HepG2 (cell line): ENCODE results near the gene KCTD18. TPM values are rescaled to one million over a fixed set of nuclear protein-coding genes. Genes with fewer than 3 reads are reported as not detected.
A peak's percentile ranks its signal among the peaks of the same experiment; 100 is the strongest.

ENCODE experiments used
- ARID2 ChIP-seq: sonication (generic); formaldehyde crosslinking; IDR thresholded peaks from 2 replicates; pipeline ENCODE4 v1.8.1; 2022; ENCODE audit warnings: mild to moderate bottlenecking, missing genetic modification reagents, borderline replicate concordance
- BRF2 ChIP-seq: sonication (generic); formaldehyde crosslinking; IDR thresholded peaks from 2 replicates; pipeline ENCODE4 v1.8.1; 2022; ENCODE audit warnings: mild to moderate bottlenecking, missing genetic modification reagents
- CEBPB ChIP-seq: IDR thresholded peaks from 2 replicates; pipeline ENCODE4 v1.6.1; 2011; ENCODE audit warnings: low read depth, low read length, improper control_type of control experiment, borderline replicate concordance
- CERS6 ChIP-seq: sonication (generic); formaldehyde crosslinking; IDR thresholded peaks from 2 replicates; pipeline ENCODE4 v1.5.0; 2020; ENCODE audit warnings: missing genetic modification reagents
- GTF2F1 ChIP-seq: fragments of 150-350 bp; IDR thresholded peaks from 2 replicates; pipeline ENCODE4 v1.6.1; 2014; ENCODE audit warnings: low read length
- HDAC1 ChIP-seq: sonication (generic); formaldehyde crosslinking; IDR thresholded peaks from 2 replicates; pipeline ENCODE4 v1.5.1; 2020; ENCODE audit warnings: mild to moderate bottlenecking, missing genetic modification reagents
- IKZF1 ChIP-seq: fragments of 450-650 bp; IDR thresholded peaks from 2 replicates; pipeline ENCODE4 v1.7.1; 2016
- PAX8 ChIP-seq: sonication (generic); formaldehyde crosslinking; IDR thresholded peaks from 2 replicates; pipeline ENCODE4 v1.8.0; 2022; ENCODE audit warnings: mild to moderate bottlenecking, missing genetic modification reagents, borderline replicate concordance
- PLRG1 ChIP-seq: fragments of 450-650 bp; conservative IDR thresholded peaks from 2 replicates; pipeline ENCODE4 v1.6.1; 2016
- SALL1 ChIP-seq: sonication (generic); formaldehyde crosslinking; IDR thresholded peaks from 2 replicates; pipeline ENCODE4 v1.8.0; 2022; ENCODE audit warnings: mild to moderate bottlenecking, missing genetic modification reagents
- SOX6 ChIP-seq, 2 experiments: fragments of 450-650 bp in 1 of 2; sonication (generic) in 1 of 2; formaldehyde crosslinking in 1 of 2; IDR thresholded peaks; 2 replicates each; pipeline versions ENCODE4 v1.4.0 to v1.6.1; 2017 to 2020; ENCODE audit warnings: antibody characterized with exemption in 1 of 2, mild to moderate bottlenecking in 1 of 2, missing genetic modification reagents in 1 of 2
- SP2 ChIP-seq: sonication (generic); formaldehyde crosslinking; IDR thresholded peaks from 2 replicates; pipeline ENCODE4 v1.5.1; 2020; ENCODE audit warnings: mild to moderate bottlenecking, missing genetic modification reagents
- SP5 ChIP-seq: IDR thresholded peaks from 2 replicates; pipeline ENCODE4 v1.6.1; 2016; ENCODE audit warnings: low read depth, borderline replicate concordance
- XBP1 ChIP-seq: sonication (generic); formaldehyde crosslinking; IDR thresholded peaks from 2 replicates; pipeline ENCODE4 v1.5.0; 2020; ENCODE audit warnings: missing genetic modification reagents
- ZNF256 ChIP-seq: sonication (generic); formaldehyde crosslinking; conservative IDR thresholded peaks from 2 replicates; pipeline ENCODE4 v1.4.0; 2020; ENCODE audit warnings: missing genetic modification reagents
- ZNF660 ChIP-seq: sonication (generic); formaldehyde crosslinking; IDR thresholded peaks from 2 replicates; pipeline ENCODE4 v1.5.1; 2020; ENCODE audit warnings: mild to moderate bottlenecking, low read depth, missing genetic modification reagents, borderline replicate concordance
- ZNF737 ChIP-seq: sonication (generic); formaldehyde crosslinking; IDR thresholded peaks from 2 replicates; pipeline ENCODE4 v1.5.0; 2020; ENCODE audit warnings: missing genetic modification reagents, mild to moderate bottlenecking, borderline replicate concordance
- ZNF740 ChIP-seq: sonication (generic); formaldehyde crosslinking; IDR thresholded peaks from 2 replicates; pipeline ENCODE4 v1.4.0; 2020; ENCODE audit warnings: missing genetic modification reagents
- ZZZ3 ChIP-seq: sonication (generic); formaldehyde crosslinking; IDR thresholded peaks from 2 replicates; pipeline ENCODE4 v1.4.0; 2020; ENCODE audit warnings: missing genetic modification reagents, mild to moderate bottlenecking, borderline replicate concordance
- polyA plus RNA-seq, 8 experiments: library from polyadenylated mRNA; depleted of rRNA in 3 of 8; stranded (reverse) in 7 of 8; unstranded in 1 of 8; fragments of >200 nt; fragmentation: Illumina TruSeq in 4 of 8; extraction: Trizol in 4 of 8; gene quantifications; 2 replicates each; pipeline versions ENCODE4 v1.2.1 to v1.2.3, GENCODE V29; 2011 to 2016; ENCODE audit warnings: low read depth in 4 of 8, missing spikeins in 1 of 8, mixed read lengths in 1 of 8; ENCODE audit not compliant: insufficient read depth in 1 of 8
- total RNA-seq, 5 experiments: library from RNA; depleted of rRNA; stranded (reverse); fragments of >200 nt; fragmentation: Illumina TruSeq; extraction: Trizol; gene quantifications; 2 replicates each; pipeline ENCODE4 v1.2.3, GENCODE V29; 2016; ENCODE audit warnings: low read depth in 1 of 5
- TF ChIP-seq, protein P1 (sequence below): sonication (generic); formaldehyde crosslinking; IDR thresholded peaks from 2 replicates; pipeline ENCODE4 v1.4.0; 2020; ENCODE audit warnings: missing genetic modification reagents, borderline replicate concordance
- TF ChIP-seq, protein P2 (sequence below): sonication (generic); formaldehyde crosslinking; conservative IDR thresholded peaks from 2 replicates; pipeline ENCODE4 v1.8.0; 2022; ENCODE audit warnings: missing genetic modification reagents

Gene KCTD18
- total and polyA plus RNA-seq, 2 of the 13 experiments (the other 11 are each of a cell fraction or from before 2014, with no cell fraction given) = 2.2 to 7.1 TPM

GRCh38 chr2:200483729-200484198 is 26.1 kb downstream of the KCTD18 start (continued):
- TF ChIP-seq ARID2 (no peak), HDAC1 (CRISPR knock-in tag) (no peak), IKZF1 (no peak), BRF2 (no peak), PLRG1 (no peak), PAX8 (CRISPR knock-in tag) (no peak), ZZZ3 (no peak), CERS6 (CRISPR knock-in tag) (no peak), XBP1 (CRISPR knock-in tag) (no peak), SP5 (0 out of 2 replicates have a peak, but pooled peaks have one; percentile 44), ZNF737 (CRISPR knock-in tag) (no peak), GTF2F1 (no peak), SALL1 (CRISPR knock-in tag) (peak; percentile 51; the same call in 1 of the 2 replicates), ZNF660 (no peak), SP2 (CRISPR knock-in tag) (no peak), ZNF256 (no peak), CEBPB (peak; percentile 83), ZNF740 (CRISPR knock-in tag) (no peak), SOX6 (IDR thresholded peaks at IDR 0.05) (no peak), SOX6 (CRISPR knock-in tag; IDR thresholded peaks at IDR 0.05) (no peak)
- TF ChIP-seq, protein P1, sequence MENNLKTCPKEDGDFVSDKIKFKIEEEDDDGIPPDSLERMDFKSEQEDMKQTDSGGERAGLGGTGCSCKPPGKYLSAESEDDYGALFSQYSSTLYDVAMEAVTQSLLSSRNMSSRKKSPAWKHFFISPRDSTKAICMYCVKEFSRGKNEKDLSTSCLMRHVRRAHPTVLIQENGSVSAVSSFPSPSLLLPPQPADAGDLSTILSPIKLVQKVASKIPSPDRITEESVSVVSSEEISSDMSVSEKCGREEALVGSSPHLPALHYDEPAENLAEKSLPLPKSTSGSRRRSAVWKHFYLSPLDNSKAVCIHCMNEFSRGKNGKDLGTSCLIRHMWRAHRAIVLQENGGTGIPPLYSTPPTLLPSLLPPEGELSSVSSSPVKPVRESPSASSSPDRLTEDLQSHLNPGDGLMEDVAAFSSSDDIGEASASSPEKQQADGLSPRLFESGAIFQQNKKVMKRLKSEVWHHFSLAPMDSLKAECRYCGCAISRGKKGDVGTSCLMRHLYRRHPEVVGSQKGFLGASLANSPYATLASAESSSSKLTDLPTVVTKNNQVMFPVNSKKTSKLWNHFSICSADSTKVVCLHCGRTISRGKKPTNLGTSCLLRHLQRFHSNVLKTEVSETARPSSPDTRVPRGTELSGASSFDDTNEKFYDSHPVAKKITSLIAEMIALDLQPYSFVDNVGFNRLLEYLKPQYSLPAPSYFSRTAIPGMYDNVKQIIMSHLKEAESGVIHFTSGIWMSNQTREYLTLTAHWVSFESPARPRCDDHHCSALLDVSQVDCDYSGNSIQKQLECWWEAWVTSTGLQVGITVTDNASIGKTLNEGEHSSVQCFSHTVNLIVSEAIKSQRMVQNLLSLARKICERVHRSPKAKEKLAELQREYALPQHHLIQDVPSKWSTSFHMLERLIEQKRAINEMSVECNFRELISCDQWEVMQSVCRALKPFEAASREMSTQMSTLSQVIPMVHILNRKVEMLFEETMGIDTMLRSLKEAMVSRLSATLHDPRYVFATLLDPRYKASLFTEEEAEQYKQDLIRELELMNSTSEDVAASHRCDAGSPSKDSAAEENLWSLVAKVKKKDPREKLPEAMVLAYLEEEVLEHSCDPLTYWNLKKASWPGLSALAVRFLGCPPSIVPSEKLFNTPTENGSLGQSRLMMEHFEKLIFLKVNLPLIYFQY (CRISPR knock-in tag) = no peak
- TF ChIP-seq, protein P2, sequence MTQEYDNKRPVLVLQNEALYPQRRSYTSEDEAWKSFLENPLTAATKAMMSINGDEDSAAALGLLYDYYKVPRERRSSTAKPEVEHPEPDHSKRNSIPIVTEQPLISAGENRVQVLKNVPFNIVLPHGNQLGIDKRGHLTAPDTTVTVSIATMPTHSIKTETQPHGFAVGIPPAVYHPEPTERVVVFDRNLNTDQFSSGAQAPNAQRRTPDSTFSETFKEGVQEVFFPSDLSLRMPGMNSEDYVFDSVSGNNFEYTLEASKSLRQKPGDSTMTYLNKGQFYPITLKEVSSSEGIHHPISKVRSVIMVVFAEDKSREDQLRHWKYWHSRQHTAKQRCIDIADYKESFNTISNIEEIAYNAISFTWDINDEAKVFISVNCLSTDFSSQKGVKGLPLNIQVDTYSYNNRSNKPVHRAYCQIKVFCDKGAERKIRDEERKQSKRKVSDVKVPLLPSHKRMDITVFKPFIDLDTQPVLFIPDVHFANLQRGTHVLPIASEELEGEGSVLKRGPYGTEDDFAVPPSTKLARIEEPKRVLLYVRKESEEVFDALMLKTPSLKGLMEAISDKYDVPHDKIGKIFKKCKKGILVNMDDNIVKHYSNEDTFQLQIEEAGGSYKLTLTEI (CRISPR knock-in tag) = no peak
